Peyer's patch (tissue), 4 donors: ENCODE results near the gene TLL1. TPM values are rescaled to one million over a fixed set of nuclear protein-coding genes. Genes with fewer than 3 reads are reported as not detected.

Source experiments
- DNase-seq, 3 donors: peaks; one replicate each; pipeline ENCODE4 v3.0.0-alpha.2; 2017 to 2019
- H3K27ac ChIP-seq, 4 donors: fragments of 200-600 bp; sonication (generic); one replicate each; pipeline ENCODE4 v1.5.1; 2016 to 2019
- H3K27me3 ChIP-seq, 2 donors: fragments of 200-600 bp; sonication (generic); one replicate each; pipeline ENCODE4 v1.5.1; 2019
- H3K36me3 ChIP-seq, 3 donors: fragments of 200-600 bp; sonication (generic); one replicate each; pipeline ENCODE4 v1.5.1; 2016 to 2019
- H3K4me1 ChIP-seq, 4 donors: fragments of 200-600 bp; sonication (generic); one replicate each; pipeline ENCODE4 v1.5.1; 2016 to 2019
- H3K4me3 ChIP-seq, 4 donors: fragments of 200-600 bp; sonication (generic); 1 replicate in 3 of 4; 2 replicates in 1 of 4; pipeline ENCODE4 v1.5.1; 2016 to 2019; ENCODE audit warnings: mild to moderate bottlenecking in 1 of 4
- H3K9me3 ChIP-seq, 4 donors: fragments of 200-600 bp; sonication (generic); one replicate each; pipeline ENCODE4 v1.5.1; 2016 to 2019; ENCODE audit warnings: mild to moderate bottlenecking in 1 of 4
- CTCF ChIP-seq, 6 experiments: fragments of 450-650 bp in 4 of 6; fragments of 200-600 bp in 2 of 6; sonication (generic) in 1 of 6; IDR thresholded peaks; one replicate each; pipeline ENCODE4 v1.5.1; 2017 to 2019; ENCODE audit warnings: antibody characterized with exemption in 6 of 6, mild to moderate bottlenecking in 3 of 6, moderate library complexity in 1 of 6
- POLR2A ChIP-seq, 2 donors: fragments of 450-650 bp; IDR thresholded peaks; one replicate each; pipeline ENCODE4 v1.5.1; 2017; ENCODE audit warnings: antibody characterized with exemption in 2 of 2, mild to moderate bottlenecking in 2 of 2, moderate library complexity in 2 of 2
- small RNA-seq, 2 donors: library from RNA; depleted of rRNA; stranded (forward); fragments of <200 nt; gene quantifications; one replicate each; pipeline ENCODE3, GENCODE V24; 2016
- total RNA-seq, 4 donors: library from RNA; depleted of rRNA; stranded (reverse); fragments of >200 nt; gene quantifications; one replicate each; pipeline ENCODE4 v1.1.0, GENCODE V29; 2016

TLL1 gene
- total RNA-seq, 4 donors from 2014 or later: 1.6 to 7.4 (median 5.5) TPM

- Histone ChIP-seq H3K4me3 (no peak overlapping the region), H3K27me3 (no peaks in the 10 kb centered on the region), H3K9me3 (no peaks in the 10 kb centered on the region), H3K4me1 (no peaks in the 10 kb centered on the region), H3K36me3 (no peaks in the 10 kb centered on the region), H3K27ac (no peak overlapping the region)
- no peak for DNase-seq
- TF ChIP-seq POLR2A (IDR thresholded peaks at IDR 0.05) (no peak), CTCF (IDR thresholded peaks at IDR 0.05) (no peak)
Observed at GRCh38 chr4:166140951-166141350, 267.9 kb downstream of the TLL1 start.

- DNase-seq: no peak
- Histone ChIP-seq H3K36me3 (no peaks in the 10 kb centered on the region), H3K27me3 (no peaks in the 10 kb centered on the region), H3K4me1 (no peaks in the 10 kb centered on the region), H3K4me3 (no peak overlapping the region), H3K9me3 (no peaks in the 10 kb centered on the region), H3K27ac (no peak overlapping the region)
- TF ChIP-seq POLR2A (IDR thresholded peaks at IDR 0.05) (no peak), CTCF (IDR thresholded peaks at IDR 0.05) (no peak)
Observed at GRCh38 chr4:166143227-166143626, 270.2 kb downstream of the TLL1 start.

GRCh38 chr4:166144607-166145006 is 271.6 kb downstream of the TLL1 start:
- H3K4me3 ChIP-seq: no peak overlapping the region
- TF ChIP-seq CTCF (IDR thresholded peaks at IDR 0.05) (no peak), POLR2A (IDR thresholded peaks at IDR 0.05) (no peak)
- H3K9me3 ChIP-seq: no peaks in the 10 kb centered on the region
- DNase-seq: no peak
- H3K4me1 ChIP-seq: no peaks in the 10 kb centered on the region
- H3K36me3 ChIP-seq: no peaks in the 10 kb centered on the region
- no peaks in the 10 kb centered on the region for H3K27me3 ChIP-seq
- no peak overlapping the region for H3K27ac ChIP-seq

GRCh38 chr4:166146806-166147540 is 273.9 kb downstream of the TLL1 start:
- no peaks in the 10 kb centered on the region for H3K36me3 ChIP-seq
- TF ChIP-seq CTCF (IDR thresholded peaks at IDR 0.05): no peak
- no peak for TF ChIP-seq POLR2A (IDR thresholded peaks at IDR 0.05)
- no peaks in the 10 kb centered on the region for H3K9me3 ChIP-seq
- no peak for DNase-seq
- H3K4me1 ChIP-seq: no peaks in the 10 kb centered on the region
- no peaks in the 10 kb centered on the region for H3K27me3 ChIP-seq
- H3K27ac ChIP-seq: no peak overlapping the region
- H3K4me3 ChIP-seq: no peak overlapping the region

Small RNAs within 50 kb of the gene (small RNA-seq; reads per million reads assigned to genes)
- gene RNA5SP170: 0 reads per million in 2 donors
